A172 (cell line): ENCODE data around the gene SMYD5. TPM values are rescaled to one million over a fixed set of nuclear protein-coding genes. Genes with fewer than 3 reads are reported as not detected.

Source experiments
- DNase-seq: peaks from one replicate; pipeline ENCODE4 v3.0.0-alpha.2; 2015; ENCODE audit warnings: low spot score
- total RNA-seq: library from RNA; depleted of rRNA; stranded (reverse); fragments of >200 nt; shearing (Covaris generic); gene quantifications from 2 replicates; pipeline ENCODE4 v1.2.3, GENCODE V29; 2014

SMYD5 gene
- total RNA-seq, 1 experiment from 2014 or later: 33.1 TPM

GRCh38 chr2:73238976-73239375 lies 24.9 kb downstream of the SMYD5 start:
- DNase-seq: no peak

DNA sequence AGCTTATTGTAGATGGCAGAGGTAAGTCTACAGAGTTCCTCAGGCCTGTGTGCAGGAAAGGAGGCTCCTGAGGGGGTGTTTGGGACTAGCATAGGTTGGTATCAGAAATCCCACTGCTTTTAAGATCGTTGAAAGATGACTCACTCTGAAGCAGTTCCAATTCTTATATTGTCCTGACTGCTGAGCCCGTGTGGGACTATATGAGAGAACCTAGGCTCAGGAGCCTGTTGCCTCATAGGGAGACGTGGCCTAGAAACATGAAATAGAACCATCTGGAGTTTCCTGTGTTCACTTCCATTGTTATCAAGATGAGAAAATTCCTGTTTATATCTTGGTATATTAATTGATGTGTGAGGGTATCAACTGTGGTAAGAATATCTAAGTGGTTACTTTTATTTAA lies 25.7 kb downstream of the SMYD5 start:
- DNase-seq: no peak

GRCh38 chr2:73243884-73244570 lies 30.0 kb downstream of the SMYD5 start:
- peak; percentile 74 for DNase-seq

GRCh38 chr2:73244580-73244979 lies 30.5 kb downstream of the SMYD5 start:
- no peak for DNase-seq

DNA sequence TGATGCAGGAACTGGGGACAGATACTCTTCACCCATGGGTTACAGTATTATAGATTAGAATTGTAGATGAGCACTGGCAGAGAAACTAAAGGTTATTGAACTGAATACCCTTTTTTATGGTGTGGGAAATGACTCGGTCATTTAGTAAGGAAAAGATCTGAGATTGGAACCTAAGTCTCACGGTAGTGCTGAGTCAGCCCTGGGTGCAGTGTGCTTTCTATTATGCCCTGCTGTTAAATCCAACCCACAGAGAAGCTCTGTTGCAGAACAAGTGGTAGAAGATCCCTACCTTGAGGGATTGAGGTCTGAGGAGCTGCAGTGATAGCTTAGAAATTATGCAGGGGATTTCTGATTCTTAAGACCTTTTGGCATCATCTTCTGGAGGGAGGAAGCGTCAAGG lies 32.8 kb downstream of the SMYD5 start:
- DNase-seq: no peak

- DNase-seq: no peak
Observed at GRCh38 chr2:73249636-73250035, 35.6 kb downstream of the SMYD5 start.

GRCh38 chr2:73250872-73251846 lies 37.1 kb downstream of the SMYD5 start:
- no peak for DNase-seq

DNA sequence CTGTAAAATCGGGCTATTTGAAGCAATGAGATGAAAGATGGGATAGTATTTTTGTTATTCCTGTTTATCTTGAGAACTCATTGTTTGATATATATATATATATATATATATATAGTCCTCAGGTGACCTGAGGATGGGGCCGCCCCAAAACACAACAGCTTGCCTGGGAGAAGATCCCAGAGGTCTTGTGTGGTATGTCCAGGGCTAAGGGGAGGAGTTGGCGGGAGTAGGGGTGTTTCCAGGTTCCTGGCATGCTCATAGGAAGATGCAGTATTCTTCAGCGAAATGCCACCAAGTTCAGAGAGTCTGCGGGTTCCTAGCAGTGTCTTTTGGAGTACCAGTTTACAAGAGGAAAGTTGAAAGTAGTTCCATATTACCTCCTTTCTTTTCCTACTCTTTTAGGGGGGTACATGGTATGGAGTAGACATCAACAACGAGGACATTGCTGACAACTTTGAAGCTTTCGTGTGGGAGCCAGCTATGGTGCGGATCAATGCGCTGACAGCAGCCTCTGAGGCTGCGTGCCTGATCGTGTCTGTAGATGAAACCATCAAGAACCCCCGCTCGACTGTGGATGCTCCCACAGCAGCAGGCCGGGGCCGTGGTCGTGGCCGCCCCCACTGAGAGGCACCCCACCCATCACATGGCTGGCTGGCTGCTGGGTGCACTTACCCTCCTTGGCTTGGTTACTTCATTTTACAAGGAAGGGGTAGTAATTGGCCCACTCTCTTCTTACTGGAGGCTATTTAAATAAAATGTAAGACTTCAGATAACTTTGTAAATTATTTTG lies 38.4 kb downstream of the SMYD5 start:
- DNase-seq: no peak

DNA sequence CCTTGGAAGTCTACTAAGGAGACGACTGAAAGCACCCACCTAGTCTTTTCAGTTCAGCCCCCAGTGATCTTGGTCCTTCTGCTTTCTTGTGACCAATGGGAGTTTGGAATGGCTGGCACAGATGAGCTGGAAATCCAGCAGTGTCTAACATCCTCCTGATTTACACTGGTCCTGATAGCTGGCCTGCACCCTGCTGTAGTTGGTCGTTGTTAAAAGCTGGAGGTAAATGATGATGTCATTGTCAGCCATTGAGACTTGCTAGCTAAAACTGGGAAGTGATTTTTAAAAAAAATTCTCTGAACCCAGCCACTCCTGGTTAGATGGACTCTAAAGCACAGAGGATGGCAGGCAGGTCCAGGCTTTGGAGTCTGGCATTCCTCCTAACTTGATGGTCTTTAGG lies 39.4 kb downstream of the SMYD5 start:
- no peak for DNase-seq

DNA sequence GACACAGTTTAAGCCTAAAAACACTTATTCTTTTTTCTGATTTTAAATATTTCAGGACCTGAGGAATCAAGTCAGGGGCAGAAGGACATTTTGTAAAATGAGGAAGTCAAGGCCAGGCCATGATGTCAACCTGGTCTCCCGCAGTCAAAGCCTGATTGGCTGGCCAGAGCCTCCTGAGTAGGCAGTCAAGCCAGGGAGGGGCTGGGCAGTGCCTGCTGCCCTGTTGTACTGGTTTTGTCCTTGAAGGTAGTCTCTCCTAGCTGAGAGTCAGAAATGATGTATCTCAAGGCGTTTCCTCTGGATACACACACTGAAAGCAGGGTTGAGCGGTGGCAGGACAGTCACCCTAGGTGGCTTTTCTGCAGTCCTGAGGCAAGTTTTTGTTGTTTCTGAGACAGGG lies 39.9 kb downstream of the SMYD5 start:
- no peak for DNase-seq

- DNase-seq: no peak
Observed at GRCh38 chr2:73254343-73255006, 40.4 kb downstream of the SMYD5 start.

DNA sequence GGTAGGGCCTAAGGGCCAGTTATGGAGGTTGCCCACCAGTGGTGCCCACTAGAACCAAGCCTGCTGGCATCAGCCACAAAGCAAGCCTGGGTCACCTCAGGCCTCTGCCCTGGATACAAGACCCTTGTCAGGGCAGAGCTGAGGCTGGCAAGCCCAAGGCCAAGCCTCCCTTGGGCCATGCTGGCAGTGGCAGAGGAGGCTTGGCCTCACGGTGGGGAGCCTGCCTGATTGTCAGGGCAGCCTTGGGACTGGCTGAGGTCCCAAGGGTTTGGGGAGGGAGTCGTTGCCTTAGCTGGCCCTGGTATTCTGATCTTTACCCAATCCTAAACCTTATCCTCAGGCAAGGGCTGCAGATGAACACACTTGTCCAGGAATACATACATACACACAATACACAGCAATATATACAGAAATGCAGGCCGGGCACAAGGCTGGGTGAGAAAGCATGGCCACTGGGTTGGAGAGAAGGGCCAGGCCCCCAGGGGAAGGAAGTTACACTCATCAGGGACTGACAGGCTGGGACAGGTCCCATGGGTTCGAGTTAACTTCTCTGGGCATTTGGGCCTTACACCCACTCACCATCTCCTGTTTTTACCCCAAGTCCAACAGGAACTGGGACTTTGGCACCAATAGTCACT lies 41.1 kb downstream of the SMYD5 start:
- no peak for DNase-seq

DNA sequence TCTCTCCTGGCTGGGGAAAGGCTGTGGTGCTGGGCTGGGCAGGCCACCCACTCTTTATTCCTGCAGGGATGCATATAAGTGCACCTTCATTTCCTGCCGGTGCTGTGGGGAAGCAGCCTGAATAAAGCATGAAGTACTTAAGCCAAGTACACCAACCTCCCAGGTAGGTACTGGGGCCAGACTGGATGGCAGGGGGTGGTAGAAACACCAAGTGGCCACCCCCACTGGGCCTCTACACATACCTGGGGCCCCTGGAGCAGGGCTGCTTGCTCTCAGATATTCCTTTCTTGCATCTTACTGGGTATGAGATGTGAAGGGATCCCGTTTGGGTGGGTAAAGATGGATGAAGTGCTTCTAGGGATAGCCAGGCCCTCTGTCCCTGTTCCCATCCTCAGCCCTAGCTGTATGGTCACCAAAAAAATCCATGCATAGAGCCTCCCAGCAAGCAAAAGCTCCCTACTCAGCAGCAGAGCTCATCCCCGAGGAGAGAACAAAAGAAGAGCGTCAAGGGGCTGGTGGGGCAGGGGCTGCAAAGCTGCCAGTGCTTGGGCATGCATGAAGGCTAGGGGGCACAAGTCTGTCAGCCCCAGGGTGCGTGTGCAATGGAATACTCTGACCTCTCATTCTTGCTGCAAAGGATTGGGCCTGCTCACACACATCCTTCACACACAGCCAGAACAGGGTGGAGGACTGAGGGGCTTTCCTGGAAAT lies 42.0 kb downstream of the SMYD5 start:
- DNase-seq: no peak

DNA sequence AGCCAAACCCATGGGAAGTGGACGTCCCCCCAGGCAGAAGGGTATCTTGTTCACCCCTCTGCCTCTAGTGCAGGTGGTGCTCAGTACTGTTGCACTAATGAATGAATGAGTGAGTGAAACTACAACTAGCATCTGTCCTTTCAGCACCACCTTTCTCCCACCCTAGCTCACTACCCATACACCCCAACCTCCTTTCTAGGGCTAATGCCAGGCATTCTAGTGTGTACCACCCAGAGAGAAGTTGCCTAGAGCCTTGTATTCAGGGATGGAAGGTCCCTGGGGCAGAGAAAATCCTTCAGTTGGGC lies 42.5 kb downstream of the SMYD5 start:
- no peak for DNase-seq

GRCh38 chr2:73257021-73257420 lies 43.0 kb downstream of the SMYD5 start:
- DNase-seq: no peak

DNA sequence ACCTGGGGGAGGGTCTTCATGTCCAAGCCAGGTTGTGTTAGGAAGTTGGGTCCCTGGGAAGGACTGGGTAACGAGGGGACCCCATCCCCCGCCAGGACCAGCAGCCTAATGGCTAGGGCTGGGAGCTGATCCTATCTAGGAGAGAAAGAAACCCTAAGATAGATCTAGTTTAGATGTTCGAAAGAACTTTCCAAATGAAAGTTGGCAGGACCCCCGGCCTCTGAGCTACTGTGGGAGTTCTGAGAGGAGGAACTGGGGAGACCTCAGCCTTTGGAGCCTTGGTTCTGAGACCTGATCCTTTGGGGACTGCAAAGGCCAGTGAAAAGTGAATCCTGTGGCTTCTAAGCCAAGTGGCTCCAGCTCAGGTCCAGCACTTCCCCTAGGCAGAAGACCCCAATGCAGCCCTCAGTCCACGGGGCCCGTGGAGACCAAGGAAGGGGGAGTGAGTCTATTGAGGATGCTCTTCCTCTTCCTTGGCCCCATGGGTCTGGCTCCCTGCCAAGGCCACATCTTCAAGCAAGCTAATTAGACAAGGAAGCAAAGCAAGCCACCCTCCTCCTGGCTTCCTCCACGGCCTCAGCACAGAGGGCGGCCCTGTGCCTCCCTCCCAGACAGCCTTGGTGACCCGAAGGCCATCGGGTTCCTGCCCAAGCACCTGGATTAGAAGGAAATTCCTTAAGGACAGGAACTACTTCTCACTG lies 43.5 kb downstream of the SMYD5 start:
- no peak for DNase-seq

- DNase-seq: no peak
Observed at GRCh38 chr2:73258186-73258912, 44.3 kb downstream of the SMYD5 start.

GRCh38 chr2:73258913-73259215 lies 44.8 kb downstream of the SMYD5 start:
- no peak for DNase-seq

DNA sequence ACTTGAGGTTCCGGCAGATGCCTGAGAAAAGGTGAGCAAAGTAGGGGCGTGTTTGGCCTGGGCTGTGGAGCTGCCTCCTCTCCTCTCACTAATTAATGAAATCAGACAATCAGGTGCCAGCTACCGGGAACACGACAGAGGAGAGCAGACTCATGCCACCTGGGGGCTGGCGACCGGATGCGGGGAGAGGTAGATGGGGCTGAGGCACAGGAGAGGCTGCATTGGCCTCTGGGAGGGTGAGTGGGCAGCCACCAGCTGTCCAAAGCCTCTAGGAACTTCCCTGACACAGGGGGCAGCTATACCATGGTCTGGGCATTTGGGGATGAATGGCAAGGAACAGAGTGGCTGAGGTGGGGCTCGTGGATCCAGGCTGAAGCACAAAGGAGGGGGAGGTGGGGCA lies 45.2 kb downstream of the SMYD5 start:
- no peak for DNase-seq
